PC-3 (cell line): ENCODE measurements around the gene LRIG3. TPM values are rescaled to one million over a fixed set of nuclear protein-coding genes. Genes with fewer than 3 reads are reported as not detected.
A peak's percentile ranks its signal among the peaks of the same experiment; 100 is the strongest.

Experiments used
- ATAC-seq: fragments of 200-7000 bp; cut with Tn5 transposase; 2 replicates; pipeline ENCODE4 v1.9.1; 2020; ENCODE audit warnings: mild to moderate bottlenecking, moderate library complexity
- BruUV-seq: library from RNA; stranded (reverse); fragments of 400-500 nt; replicated peaks from 2 replicates; lab custom pipeline; 2021; lab: Mats Ljungman, UMichigan
- CTCF ChIA-PET: fragments of 300-600 bp; sonication (Branson Sonifier 250); formaldehyde crosslinking; loops from one replicate; lab custom pipeline; 2022; ENCODE audit warnings: antibody characterized with exemption; lab: Charles Lee
- POLR2A ChIA-PET: fragments of 300-600 bp; sonication (Branson Sonifier 250); formaldehyde crosslinking; loops from one replicate; lab custom pipeline; 2022; ENCODE audit warnings: antibody characterized with exemption; ENCODE audit not compliant: unreplicated experiment; lab: Charles Lee
- DNase-seq: peaks from one replicate; pipeline ENCODE4 v3.0.0-alpha.2; 2015
- H2AFZ ChIP-seq: fragments of 300-600 bp; sonication (generic); 2 replicates; pipeline ENCODE4 v1.6.0; 2016; ENCODE audit warnings: antibody characterized with exemption, low read length
- H3F3A ChIP-seq: fragments of 300-600 bp; sonication (generic); one replicate; pipeline ENCODE4 v1.6.0; 2017; ENCODE audit warnings: antibody characterized with exemption, low read length, control low read depth, mild to moderate bottlenecking; ENCODE audit not compliant: unreplicated experiment
- H3K27ac ChIP-seq: fragments of 300-600 bp; sonication (generic); 2 replicates; pipeline ENCODE4 v1.5.1; 2016; ENCODE audit warnings: mild to moderate bottlenecking, low read length
- H3K27me3 ChIP-seq: fragments of 300-600 bp; sonication (generic); 2 replicates; pipeline ENCODE4 v1.6.1; 2016; ENCODE audit warnings: low read length, mixed read lengths
- H3K36me3 ChIP-seq: fragments of 300-600 bp; sonication (generic); 2 replicates; pipeline ENCODE4 v1.6.1; 2016; ENCODE audit warnings: low read depth, mixed run types, low read length, mixed read lengths
- H3K4me1 ChIP-seq: fragments of 300-600 bp; sonication (generic); 2 replicates; pipeline ENCODE4 v1.5.1; 2016; ENCODE audit warnings: low read length; ENCODE audit not compliant: insufficient read depth
- H3K4me2 ChIP-seq: fragments of 300-600 bp; sonication (generic); 2 replicates; pipeline ENCODE4 v1.6.0; 2016; ENCODE audit warnings: low read length
- H3K4me3 ChIP-seq: fragments of 300-600 bp; sonication (generic); 2 replicates; pipeline ENCODE4 v1.5.1; 2016; ENCODE audit warnings: mild to moderate bottlenecking, low read length, mixed read lengths
- H3K79me2 ChIP-seq: fragments of 300-600 bp; sonication (generic); 2 replicates; pipeline ENCODE4 v1.6.1; 2017; ENCODE audit warnings: low read length, mixed read lengths
- H3K9ac ChIP-seq: fragments of 300-600 bp; sonication (generic); 2 replicates; pipeline ENCODE4 v1.6.0; 2016; ENCODE audit warnings: mild to moderate bottlenecking, low read length
- H3K9me2 ChIP-seq: fragments of 300-600 bp; sonication (generic); replicated peaks from 2 replicates; pipeline ENCODE4 v1.6.1; 2016; ENCODE audit warnings: mixed run types, low read length, mixed read lengths
- H3K9me3 ChIP-seq: fragments of 300-600 bp; sonication (generic); 2 replicates; pipeline ENCODE4 v1.6.1; 2016; ENCODE audit warnings: low read length, mixed read lengths
- H4K20me1 ChIP-seq: fragments of 300-600 bp; sonication (generic); 2 replicates; pipeline ENCODE4 v1.6.1; 2016; ENCODE audit warnings: low read length, mixed read lengths
- EZH2 ChIP-seq: fragments of 300-600 bp; sonication (generic); IDR thresholded peaks from one replicate; pipeline ENCODE4 v1.6.1; 2017; ENCODE audit warnings: antibody characterized with exemption, mild to moderate bottlenecking, low read length; ENCODE audit not compliant: unreplicated experiment
- EZH2phosphoT487 ChIP-seq: fragments of 300-600 bp; sonication (generic); IDR thresholded peaks from 2 replicates; pipeline ENCODE4 v1.6.1; 2018; ENCODE audit warnings: mild to moderate bottlenecking, antibody characterized with exemption, low read length, borderline replicate concordance
- intact Hi-C: fragments of 100-400 bp; cut with micrococcal nuclease; formaldehyde crosslinking; loops from 2 replicates; pipeline ENCODE4 v1.9.0; 2023
- total RNA-seq: library from RNA; depleted of rRNA; stranded (reverse); fragments of >200 nt; gene quantifications from 2 replicates; pipeline ENCODE4 v1.2.3, GENCODE V29; 2014
- TF ChIP-seq, protein P1 (sequence below): fragments of 300-600 bp; sonication (generic); conservative IDR thresholded peaks from 2 replicates; pipeline ENCODE4 v1.5.1; 2017; ENCODE audit warnings: antibody characterized with exemption, low read depth, mild to moderate bottlenecking, low read length

The LRIG3 gene
- total RNA-seq, 1 experiment from 2014 or later, result 8.6 TPM

DNA sequence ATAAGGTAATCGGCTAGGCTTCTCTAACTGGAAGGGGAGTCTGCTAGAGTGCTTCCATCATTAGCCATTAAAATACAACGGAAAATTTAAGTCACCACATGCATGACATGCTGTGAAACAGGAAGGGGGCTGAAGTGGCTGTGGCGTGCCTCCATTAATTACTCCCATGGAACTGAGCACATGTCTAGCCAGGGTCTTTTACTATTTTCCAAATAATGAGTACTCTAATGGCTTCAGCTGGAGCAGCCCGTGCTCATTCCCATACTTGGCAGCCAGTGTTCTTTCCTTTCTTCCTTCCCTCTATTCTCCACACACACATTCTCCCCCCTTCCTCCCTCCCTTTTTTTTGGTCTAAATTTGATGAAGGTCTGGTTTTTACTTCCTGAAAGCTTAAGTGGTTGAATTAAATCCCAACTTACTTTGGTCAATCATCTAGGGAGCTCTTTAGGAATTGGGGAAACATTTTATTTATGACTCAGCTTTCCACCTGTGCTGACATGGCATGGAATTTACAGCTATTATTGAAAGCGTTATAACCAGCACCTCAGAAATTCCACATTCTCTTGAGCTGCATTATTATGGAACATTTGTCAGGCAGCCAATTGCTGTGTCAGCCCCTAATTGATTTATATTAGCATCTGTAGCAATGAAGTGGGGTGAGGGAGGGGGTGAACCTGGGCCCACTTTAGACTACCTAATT, 72.3 kb downstream of the LRIG3 start:
- DNase-seq, result no peak
- H3K4me2 ChIP-seq, result no peak overlapping the region
- CTCF ChIA-PET, result no interaction called here

DNA sequence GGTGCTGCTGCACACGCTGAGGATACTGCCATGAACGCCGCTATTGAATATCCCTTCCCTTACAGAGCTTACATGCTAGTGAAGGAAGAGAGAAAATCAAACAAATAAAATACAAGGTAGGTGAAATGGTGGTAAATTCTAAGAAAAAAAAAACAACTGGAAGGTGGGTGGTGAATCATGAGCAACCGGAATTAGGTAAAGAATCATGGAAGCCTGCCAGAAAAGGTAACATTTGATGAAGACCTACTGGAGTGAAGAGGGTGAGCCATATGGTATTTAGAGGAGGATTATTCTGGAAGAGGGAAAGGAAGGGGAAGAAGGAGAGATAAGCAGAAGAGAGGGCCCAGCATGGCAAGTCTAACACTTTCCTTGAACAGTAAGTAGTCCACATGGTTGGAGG, 76.1 kb downstream of the LRIG3 start:
- Histone ChIP-seq H3K79me2 (no peaks in the 10 kb centered on the region), H3K4me1 (peaks cover 17% of the 10 kb centered on the region), H2AFZ (peak overlapping the region; percentile 51; the same call in 1 of the 2 replicates), H3K4me2 (peak overlapping the region; percentile 24; the same call in 1 of the 2 replicates), H3K27ac (peak overlapping the region; percentile 30; the same call in 1 of the 2 replicates), H3K27me3 (no peaks in the 10 kb centered on the region), H4K20me1 (no peaks in the 10 kb centered on the region), H3K4me3 (no peak overlapping the region), H3F3A (no peaks in the 10 kb centered on the region), H3K9me3 (no peaks in the 10 kb centered on the region), H3K36me3 (no peaks in the 10 kb centered on the region), H3K9ac (no peak overlapping the region), H3K9me2 (no peaks in the 10 kb centered on the region)
- intact Hi-C loops, result no loop called here
- TF ChIP-seq EZH2, result no peak
- TF ChIP-seq, protein P1, sequence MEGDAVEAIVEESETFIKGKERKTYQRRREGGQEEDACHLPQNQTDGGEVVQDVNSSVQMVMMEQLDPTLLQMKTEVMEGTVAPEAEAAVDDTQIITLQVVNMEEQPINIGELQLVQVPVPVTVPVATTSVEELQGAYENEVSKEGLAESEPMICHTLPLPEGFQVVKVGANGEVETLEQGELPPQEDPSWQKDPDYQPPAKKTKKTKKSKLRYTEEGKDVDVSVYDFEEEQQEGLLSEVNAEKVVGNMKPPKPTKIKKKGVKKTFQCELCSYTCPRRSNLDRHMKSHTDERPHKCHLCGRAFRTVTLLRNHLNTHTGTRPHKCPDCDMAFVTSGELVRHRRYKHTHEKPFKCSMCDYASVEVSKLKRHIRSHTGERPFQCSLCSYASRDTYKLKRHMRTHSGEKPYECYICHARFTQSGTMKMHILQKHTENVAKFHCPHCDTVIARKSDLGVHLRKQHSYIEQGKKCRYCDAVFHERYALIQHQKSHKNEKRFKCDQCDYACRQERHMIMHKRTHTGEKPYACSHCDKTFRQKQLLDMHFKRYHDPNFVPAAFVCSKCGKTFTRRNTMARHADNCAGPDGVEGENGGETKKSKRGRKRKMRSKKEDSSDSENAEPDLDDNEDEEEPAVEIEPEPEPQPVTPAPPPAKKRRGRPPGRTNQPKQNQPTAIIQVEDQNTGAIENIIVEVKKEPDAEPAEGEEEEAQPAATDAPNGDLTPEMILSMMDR, result no peak
- no peak for TF ChIP-seq EZH2phosphoT487
- DNase-seq, result peak; percentile 80
- ATAC-seq, result no peak
- CTCF ChIA-PET, result no interaction called here
- POLR2A ChIA-PET, result no interaction called here
- no TSS peak for BruUV-seq

More for the DNA sequence above, 72.3 kb downstream of the LRIG3 start:
- no TSS peak for BruUV-seq
- Histone ChIP-seq H4K20me1 (no peaks in the 10 kb centered on the region), H3K36me3 (no peaks in the 10 kb centered on the region), H3K9me3 (no peaks in the 10 kb centered on the region), H3K27ac (no peak overlapping the region), H3F3A (no peaks in the 10 kb centered on the region), H3K4me1 (peaks cover 17% of the 10 kb centered on the region), H3K9me2 (no peaks in the 10 kb centered on the region), H3K9ac (no peak overlapping the region), H2AFZ (no peak overlapping the region), H3K4me3 (no peak overlapping the region), H3K27me3 (no peaks in the 10 kb centered on the region), H3K79me2 (no peaks in the 10 kb centered on the region)
- no peak for TF ChIP-seq EZH2
- TF ChIP-seq EZH2phosphoT487, result no peak
- TF ChIP-seq, protein P1, result no peak
- POLR2A ChIA-PET, result no interaction called here
- no peak for ATAC-seq
- intact Hi-C loops, result no loop called here

DNA sequence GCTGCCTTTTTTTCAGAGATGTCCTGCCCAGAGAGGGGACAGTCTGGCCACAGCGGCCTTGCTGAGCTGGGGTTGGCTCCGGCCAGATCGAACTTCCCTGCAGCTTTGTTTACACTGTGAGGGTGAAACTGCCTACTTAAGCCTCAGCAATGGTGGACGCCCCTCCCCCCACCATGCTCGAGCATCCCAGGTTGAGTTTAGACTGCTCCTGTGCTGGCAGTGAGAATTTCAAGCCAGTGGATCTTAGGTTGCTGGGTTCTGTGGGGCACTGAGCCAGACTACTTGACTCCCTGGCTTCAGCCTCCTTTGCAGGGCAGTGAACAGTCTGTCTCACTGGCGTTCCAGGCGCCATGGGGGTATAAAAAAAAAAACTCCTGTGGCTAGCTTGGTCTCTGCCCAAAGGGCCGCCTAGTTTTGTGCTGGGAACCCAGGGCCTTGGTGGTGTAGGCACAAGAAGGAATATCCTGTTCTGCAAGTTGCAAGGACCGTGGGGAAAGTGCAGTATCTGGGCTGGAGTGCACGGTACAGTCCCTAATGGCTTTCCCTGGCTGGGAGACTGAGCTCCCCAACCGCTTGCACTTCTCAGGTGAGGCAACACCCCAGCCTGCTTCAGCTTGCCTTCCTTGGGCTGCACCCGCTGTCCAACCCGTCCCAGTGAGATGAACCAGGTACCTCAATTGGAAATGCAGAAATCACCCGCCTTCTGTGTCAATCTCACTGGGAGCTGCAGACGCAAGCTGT, 79.1 kb downstream of the LRIG3 start:
- H3K9me3 ChIP-seq, result no peaks in the 10 kb centered on the region
- no peak overlapping the region for H3K9ac ChIP-seq
- H3K4me1 ChIP-seq, result peaks cover 17% of the 10 kb centered on the region
- no peak overlapping the region for H2AFZ ChIP-seq
- H3K79me2 ChIP-seq, result no peaks in the 10 kb centered on the region
- DNase-seq (no peak), ATAC-seq (no peak)
- H3K27me3 ChIP-seq, result no peaks in the 10 kb centered on the region
- H3K4me2 ChIP-seq, result no peak overlapping the region
- intact Hi-C loops, result no loop called here
- no peak overlapping the region for H3K4me3 ChIP-seq
- POLR2A ChIA-PET, result interaction anchor here (0.7 kb wide), 1 partner anchor 36 kb away, joined by 3 read pairs; no protein-coding TSS in a partner anchor
- H3K27ac ChIP-seq, result no peak overlapping the region
- H3K9me2 ChIP-seq, result no peaks in the 10 kb centered on the region
- H4K20me1 ChIP-seq, result no peaks in the 10 kb centered on the region
- no TSS peak for BruUV-seq
- no peaks in the 10 kb centered on the region for H3F3A ChIP-seq
- H3K36me3 ChIP-seq, result no peaks in the 10 kb centered on the region
- CTCF ChIA-PET, result no interaction called here
- TF ChIP-seq EZH2phosphoT487 (no peak), EZH2 (no peak)
